GM20431 (cell line): ENCODE measurements around the gene NTM.
"Not testable (repeated sequence)": the region's sequence is repeated elsewhere in the genome, so short reads cannot be mapped to it uniquely, and the experiment has no call there.

ENCODE experiments used
- in situ Hi-C: fragments of 300-500 bp; cut with MseI, MboI; formaldehyde crosslinking; loops from one replicate; pipeline ENCODE4 v1.15.0; 2020; ENCODE audit warnings: low sequenced_read_pairs; ENCODE audit not compliant: unreplicated experiment

NTM gene

DNA sequence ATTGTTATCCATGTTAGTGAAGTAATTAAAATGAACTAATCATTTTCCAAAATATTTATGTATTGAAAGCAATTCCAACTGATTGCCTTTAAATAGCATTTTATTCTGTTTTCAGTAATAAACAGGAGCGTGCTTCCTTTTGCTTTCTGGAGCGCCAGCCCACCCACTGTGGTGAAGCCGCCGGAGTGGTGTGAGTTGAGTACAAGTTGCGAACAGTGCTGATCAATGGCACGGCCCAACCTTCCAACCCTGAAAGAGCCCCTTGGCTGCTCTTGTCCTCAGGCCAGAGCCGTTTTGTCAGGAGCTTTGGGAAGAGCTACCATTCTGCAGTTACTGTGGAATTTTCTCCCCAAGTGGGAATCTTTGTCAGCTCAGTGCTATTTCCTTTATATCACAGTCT lies 42.8 kb downstream of the NTM start:
- in situ Hi-C loops = no loop called here

DNA sequence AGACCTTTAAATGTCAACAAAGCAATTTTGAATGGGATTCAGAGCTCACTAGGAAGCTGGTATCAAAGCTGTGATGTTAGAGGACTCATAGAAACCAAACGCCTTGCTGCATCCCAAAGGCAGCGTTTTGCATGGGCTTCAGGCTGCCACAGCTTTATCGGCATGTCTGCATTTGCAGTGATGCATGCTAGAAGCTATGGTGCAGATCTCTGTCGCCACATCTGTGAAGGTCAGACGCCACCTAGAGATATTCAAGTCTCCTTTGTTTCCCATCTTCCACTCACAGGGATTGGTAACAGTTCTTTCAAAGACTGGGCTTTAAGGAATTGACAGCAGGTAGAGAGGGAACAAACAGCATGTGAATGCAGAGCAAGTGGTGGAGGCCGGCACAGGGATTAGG lies 47.8 kb downstream of the NTM start:
- in situ Hi-C loops = no loop called here

DNA sequence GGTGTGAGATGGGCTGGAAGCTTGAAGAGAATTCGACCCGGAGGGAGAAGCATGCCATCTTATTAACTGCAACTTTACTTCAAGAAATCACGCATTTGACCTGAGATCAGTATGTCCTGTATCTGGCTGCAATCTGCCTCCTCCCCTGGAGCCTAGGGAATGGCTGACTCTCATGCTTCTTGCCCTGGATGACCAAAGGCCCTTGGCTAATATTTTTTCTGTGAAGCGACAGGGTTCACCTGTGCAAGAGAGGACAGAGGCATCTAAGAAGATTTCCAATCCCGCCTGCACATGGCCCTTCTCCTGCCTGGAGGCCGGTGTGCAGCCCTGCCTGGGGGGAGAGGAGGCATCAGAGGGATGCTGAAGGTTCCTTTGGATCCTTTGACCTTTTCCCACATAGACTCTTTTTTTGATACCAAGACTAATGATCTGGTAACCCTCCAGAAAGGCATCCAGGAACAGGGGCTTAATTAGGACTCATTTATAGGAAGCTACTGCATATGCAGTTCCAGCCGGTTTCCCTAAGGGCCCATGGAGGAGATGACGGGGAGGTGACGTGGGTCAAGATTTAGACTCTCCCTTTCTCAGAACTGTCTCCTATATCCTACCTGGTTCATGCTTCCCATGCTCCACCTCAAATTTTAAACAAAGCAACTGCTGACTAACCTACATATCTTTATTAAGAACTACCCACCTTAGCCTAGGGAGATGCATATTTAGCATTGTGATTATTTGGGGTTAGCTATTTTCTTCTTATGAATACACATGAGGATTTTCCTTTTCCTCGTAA lies 50.8 kb downstream of the NTM start:
- in situ Hi-C loops = no loop called here

DNA sequence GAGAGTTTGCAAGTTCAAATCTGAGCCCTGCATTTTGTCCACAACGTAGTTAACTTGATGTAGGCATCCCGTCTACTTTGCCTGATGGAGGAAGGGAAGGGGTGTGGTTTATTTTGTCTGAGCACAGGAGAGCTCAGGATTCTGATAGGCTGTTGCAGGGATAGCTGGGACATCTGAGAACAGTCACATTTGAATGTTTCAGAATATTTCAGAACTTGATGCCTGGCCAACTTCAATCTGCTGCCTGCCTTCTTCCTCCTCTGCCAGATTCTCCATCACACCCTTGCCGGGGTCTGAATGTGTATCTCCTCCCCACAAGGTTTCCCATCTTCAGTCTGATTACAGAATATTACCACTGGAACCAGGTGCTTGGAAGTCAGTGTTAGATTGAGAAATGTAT lies 51.6 kb downstream of the NTM start:
- in situ Hi-C loops = no loop called here

DNA sequence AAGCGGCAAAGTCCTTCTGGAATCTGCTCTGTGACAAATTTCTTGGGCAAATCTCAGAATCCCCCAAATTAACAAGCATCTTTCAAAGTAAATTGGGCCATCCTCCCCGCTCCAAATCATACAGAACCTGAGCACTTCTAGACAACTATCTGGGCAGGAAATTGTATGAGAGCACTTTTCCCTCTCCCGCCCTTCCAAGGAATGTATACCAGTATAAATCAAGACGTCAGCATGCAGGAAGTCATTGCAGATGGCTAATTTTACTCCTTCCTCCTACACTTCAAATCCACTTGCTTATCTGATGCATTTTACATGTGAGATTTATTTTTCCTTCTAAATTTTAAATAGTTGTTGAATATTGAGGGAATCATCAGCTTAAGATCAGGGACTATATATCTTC lies 52.1 kb downstream of the NTM start:
- in situ Hi-C loops = no loop called here

DNA sequence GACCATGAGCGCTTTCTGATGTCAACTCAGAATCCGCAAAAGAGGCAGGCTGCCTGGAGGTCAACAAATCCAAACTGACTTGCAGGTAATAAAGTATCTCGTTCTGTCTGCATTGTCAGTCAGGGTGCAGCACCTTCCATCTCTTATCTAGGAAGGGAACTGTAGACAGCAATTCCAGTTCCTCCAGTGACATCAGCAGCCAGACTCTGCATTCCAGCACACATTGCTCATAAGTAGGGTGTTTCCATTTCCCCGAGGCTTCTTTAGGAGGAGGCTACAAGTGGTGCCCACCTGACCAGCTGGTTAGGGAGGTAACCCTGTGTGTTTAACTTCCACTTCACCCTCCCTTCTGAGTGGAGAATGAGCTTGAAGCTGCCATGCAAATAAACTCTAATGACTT lies 53.3 kb downstream of the NTM start:
- in situ Hi-C loops = no loop called here

DNA sequence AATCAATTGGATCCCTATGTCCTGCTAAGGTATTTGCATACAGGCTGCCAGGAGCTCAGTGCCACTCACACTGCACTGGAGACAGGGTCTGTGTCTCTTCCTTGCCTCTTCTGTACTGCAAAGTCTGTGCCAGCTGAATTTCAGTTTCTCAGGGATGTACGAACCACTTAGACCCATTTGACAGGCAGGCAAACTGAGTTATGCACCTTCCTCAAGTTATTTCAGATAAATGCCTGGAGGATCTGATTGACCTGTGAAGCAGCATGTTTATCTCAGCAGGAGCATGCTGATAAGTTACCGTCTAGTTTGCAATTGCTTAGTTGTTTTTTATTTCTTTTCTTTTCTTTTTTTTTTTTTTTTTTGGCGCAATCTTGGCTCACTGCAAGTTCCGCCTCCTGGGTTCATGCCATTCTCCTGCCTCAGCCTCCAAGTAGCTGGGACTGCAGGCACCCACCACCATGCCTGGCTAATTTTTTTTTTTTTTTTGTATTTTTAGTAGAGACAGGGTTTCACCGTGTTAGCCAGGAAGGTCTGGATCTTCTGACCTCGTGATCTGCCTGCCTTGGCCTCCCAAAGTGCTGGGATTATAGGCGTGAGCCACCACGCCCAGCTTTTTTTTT lies 54.0 kb downstream of the NTM start:
- in situ Hi-C loops = not testable (repeated sequence)

DNA sequence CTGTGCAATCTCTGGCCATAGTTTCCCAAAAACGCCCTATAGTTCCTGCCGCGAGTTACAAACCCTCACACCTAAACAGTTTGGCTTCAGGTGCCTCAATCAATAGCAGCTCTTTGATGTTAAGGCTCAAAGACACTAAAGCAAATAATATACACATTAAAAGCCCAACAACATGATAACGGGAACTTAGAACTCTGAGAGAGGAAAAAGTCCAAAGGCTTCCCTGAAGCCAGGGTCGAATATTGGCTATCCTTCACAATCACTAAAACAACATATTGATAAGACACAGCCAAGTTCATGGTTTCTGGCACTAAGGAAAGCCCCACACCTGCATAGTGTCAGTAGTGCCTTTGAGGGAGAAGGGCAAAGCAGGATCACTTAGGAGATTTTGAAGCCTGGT lies 54.9 kb downstream of the NTM start:
- in situ Hi-C loops = no loop called here

DNA sequence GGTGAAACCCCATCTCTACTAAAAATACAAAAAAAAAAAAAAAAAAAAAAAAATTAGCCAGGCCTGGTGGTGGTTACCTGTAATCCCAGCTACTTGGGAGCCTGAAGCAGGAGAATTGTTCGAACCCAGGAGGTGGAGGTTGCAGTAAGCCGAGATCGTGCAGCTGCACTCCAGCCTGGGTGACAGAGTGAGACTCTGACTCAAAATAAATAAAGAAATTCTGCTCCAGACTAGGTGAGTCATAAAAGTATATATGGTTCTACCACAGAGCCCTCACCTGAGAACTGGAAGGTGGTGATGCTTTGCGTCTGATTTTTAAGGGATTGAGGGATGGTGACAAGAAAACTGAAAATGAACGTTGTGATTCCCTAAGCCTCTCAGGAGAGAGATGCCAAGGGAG lies 58.4 kb downstream of the NTM start:
- in situ Hi-C loops = no loop called here

DNA sequence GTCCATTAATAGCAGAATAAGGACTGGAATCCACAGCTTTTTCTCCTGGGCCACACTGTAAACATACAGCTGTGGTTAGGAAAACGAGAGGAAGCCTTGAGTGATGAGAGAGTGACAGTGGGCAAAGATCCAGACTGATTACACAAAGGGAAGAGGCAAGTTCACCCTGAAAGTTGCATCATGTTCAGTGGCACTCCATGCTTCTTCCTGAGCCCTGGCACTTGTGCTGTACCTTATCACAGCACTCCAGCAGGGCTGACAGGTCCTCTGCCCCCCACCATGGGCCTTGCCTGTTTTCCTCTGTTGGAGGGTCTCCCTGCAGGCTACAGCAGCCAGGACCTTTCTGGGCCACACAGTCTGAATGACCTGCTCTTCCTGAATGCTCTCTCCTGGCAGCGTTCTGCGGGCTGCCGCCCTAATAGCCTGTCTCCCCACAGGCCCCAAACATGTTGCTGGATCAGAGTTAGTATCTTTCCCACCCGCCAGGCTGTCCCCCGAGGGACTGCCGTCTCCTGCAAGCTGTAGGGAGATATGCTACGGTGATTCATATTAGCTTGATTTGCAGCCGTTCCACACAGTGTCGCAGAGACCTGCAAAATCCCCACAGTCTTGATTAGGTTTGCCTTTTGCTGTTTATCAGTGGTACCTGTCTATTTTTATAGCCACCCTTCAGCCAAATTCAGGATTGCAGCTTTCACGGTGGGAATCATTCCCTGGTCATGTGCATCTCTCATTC lies 60.2 kb downstream of the NTM start:
- in situ Hi-C loops = no loop called here

DNA sequence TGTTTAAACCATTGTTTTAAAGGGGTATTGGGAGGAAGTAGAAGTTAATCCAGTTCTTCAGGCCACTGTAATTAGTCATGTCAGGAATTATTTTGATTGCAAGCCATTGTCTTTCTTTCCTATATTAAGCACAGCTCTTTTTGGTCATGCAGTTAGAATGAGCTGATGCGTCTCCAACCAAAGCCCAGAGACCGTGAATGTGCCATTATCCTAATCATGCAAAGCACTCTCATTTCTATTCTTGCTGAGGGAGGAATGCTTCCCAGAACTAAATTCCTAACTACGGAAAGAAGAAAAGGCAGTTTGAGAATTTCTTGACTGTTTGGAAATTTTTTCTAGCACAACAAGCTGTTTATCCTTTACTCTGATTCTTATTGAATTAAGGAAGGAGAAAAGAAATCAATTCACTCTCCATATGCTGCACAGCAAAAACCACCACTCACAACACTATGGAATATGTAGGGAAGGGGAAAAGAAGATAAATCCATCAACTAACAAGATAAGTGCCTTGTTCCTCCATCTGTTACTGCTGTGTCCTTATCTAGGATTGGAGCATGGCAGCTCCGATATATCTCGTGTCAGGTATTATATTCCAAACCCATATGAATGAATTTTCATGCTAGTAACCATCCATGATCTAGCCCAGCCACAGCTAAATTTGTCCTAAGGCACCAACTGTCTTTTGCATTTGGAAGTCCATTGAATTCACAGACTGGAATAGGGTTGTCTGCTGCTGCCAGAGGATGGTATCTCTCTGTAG lies 70.8 kb downstream of the NTM start:
- in situ Hi-C loops = no loop called here

DNA sequence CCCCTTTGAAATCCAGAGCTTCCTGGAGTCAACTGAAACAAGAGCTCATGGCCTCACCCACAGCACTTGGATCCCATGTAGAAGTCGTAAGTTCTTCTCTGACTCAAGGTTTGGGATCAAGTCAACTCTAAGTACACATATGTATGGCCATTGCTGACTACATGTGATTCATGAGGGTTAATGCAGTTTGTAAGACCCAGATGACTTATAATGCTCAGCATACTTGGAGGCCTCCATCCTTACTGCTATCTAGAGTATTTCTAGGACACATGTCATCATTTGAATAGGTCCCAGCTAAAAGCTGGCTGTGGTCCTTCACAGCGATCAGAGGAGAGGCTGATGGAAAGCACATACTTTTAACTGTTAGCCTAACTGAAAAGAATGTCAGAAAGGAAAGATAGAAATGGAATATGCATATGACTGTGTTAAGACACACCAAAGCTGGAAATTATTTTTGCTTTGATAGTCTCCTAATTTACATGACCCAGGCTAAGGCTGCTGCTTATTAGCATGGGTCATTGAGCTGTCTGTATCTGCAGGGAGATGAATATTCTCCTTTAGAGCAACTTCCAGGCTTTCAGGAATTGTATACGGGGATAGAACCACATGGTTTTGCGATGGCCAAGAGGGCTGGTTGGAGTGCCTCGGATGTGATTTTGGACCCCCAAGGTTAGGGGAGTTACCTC lies 76.3 kb downstream of the NTM start:
- in situ Hi-C loops = no loop called here

DNA sequence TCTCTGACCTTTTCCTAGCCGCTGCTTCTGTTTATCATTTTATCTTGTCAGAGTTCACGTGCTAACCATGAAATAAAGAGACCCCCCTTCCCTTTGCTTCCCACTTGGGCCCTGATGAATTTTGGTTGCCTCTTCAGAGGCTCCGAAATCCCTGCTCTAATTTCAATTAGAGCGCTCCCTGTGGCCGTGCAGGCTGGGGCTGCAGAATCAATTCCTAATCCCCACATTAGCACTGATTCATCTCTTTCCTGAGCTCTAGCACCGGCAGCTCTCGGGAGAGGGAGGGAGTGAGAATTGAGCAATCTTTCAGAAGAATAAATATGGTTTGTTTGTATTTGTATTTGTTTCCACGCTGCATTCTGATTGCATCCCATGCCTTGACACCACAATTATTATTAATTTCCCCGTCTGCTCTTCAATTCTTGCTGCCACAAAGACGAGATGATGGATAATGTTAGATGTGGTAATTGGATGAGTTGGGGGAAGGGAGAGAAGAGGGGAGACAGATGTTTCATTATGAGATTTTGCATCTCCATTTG lies 76.9 kb downstream of the NTM start:
- in situ Hi-C loops = no loop called here

DNA sequence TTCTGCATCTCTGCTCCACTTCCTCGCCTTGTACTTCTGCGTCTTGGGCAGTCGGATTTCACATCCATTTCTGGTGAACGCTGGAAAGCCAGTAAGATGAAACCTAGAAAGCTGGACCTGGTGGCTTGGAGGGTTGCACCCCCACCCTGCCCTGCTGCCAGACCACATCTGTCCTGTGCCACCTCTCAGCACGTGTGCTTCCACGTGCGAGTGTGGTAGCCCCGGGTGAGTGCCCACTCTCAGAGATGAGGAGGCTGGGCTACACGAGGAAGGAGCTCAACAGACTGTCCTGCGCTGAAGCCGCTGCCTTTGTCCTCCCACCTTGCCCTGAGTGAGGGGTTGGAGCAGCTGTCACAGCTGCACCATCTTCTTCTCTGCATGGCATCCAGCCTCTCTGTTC lies 77.5 kb downstream of the NTM start:
- in situ Hi-C loops = no loop called here

DNA sequence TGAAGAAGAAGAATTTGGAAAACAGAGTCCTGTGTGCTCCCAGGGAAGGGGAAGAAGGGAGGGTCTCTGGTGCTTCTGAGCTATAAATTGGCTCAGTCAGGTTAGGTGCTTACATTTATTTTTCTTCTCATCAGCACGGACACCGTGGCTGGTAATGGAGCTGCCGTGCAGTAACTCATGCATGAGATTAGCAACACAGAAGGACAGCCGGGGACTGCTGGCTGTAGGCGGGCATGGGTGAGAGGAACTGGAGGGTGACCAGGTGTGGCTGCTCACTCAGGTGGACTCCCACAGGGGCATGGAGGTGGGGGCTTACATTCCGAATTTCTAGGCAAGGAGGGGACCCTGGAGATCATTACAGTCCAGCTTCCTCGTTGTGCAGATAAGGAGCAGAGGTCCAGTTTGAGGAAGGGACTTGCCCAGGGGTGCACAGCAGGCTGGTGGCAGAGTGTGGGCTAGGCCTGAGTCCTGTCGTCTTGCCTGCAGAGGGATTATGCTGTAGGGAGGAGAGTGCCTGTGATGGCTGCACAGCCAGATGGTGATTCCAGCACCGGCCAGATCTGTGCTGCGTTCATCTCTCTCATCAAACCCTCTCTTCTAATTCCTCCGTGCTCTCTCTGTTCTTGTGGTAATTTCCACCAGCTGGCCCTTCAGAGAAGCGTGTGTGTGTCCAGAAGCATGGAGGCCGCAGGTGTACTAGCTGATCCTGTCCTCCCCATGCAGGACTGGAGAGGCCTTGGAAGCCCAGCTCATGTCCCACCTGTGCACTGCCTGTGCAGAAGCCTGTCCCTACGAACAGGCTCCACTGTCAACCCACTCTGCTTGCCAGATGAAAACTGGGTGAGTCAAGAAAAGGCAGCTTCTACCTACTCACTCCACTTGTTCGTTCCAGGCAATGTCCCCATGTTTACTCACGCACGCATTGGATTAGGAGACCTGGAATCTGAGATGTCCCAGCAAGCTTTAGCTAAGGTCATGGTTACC lies 78.9 kb downstream of the NTM start:
- in situ Hi-C loops = no loop called here

DNA sequence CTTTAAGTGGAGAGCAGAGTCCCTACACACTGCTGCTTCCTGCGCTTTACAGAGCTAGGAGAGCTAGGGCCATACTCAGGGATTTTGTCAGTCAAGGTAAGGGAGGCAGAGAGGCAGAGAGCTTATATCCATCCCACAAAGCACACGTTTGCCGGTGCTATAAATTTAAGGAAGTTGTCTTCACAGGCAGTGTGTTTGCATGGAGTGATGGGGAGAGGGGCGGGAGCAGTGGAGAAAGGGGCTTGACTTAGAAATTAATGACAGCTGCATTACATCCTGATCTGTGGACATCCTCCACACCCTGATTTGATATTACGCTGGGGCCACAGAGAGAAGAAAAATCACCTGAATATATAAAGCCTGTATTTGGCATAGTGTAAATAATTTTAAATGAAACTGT lies 84.1 kb downstream of the NTM start:
- in situ Hi-C loops = no loop called here

DNA sequence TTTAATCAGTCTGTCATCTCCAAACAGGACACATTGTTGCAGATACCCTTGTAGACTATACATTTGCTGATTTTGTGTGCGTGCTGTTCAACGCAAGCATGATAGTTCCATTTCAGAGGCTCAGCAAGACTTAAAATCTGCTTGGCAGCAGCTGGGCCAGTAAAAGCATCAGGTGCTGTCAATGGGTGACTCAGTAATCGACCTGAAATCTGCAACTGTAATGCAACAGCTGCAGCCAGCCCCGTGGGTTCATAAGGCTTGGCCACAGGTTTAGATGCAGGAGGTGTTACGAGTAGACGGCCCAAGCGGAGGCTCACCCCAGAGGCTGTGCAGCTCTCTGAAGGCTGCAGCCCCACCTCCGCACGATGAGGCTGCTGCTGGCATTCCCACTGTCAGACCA lies 84.6 kb downstream of the NTM start:
- in situ Hi-C loops = no loop called here

DNA sequence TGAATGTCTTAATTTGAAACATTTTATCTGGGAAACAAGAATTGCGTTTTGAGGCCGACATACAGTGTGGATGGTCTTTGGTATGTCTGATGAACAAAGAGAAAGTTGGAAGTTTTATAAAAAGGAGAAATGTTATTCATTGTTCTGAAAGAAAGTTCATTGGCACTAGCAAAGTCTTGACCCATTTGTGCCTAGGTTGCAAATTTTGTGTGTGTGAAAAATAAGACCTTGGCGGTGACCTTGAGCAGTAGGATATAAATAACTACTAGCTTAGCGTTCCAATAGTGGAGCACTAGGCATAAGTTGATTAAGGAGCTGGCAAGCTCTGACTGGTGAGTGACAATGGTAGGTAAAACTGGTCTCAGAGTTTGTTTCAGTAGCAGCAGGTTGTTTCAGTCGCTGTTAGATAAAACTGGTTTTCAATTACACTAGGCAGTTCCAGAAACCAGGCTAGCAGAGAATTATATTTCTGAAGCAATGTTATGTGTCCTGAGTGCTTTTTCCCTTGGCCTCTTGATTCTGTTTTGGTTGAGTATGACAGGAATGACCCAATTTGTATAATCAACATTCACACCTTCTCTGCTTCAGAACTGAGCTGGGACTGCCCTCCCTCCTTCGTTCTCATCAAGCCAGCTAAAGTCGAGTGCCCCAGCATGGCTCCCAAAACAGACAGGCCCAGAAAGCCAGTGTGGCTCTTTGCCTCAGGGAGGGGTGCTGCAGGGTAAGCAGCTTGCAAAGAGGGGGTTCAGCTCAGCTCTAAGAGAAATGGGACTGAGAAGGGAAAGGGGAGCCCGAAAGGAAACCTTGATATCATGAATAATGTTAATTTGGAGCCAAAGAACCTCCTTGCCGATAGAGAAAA lies 85.7 kb downstream of the NTM start:
- in situ Hi-C loops = no loop called here
